Esophagus squamous epithelium (tissue), 4 donors: ENCODE results near the gene INPP4B.

Experiments
- POLR2A ChIP-seq, 4 donors: fragments of 450-650 bp; IDR thresholded peaks; one replicate each; pipeline ENCODE4 v1.6.1; 2017; ENCODE audit warnings: antibody characterized with exemption in 4 of 4, mild to moderate bottlenecking in 4 of 4, moderate library complexity in 3 of 4
- TF ChIP-seq, protein P1 (sequence below), 6 experiments: fragments of 450-650 bp in 4 of 6; fragments of 200-600 bp in 2 of 6; sonication (generic) in 2 of 6; IDR thresholded peaks; one replicate each; pipeline ENCODE4 v1.5.1; 2016 to 2019; ENCODE audit warnings: antibody characterized with exemption in 6 of 6, mild to moderate bottlenecking in 4 of 6, moderate library complexity in 4 of 6

DNA sequence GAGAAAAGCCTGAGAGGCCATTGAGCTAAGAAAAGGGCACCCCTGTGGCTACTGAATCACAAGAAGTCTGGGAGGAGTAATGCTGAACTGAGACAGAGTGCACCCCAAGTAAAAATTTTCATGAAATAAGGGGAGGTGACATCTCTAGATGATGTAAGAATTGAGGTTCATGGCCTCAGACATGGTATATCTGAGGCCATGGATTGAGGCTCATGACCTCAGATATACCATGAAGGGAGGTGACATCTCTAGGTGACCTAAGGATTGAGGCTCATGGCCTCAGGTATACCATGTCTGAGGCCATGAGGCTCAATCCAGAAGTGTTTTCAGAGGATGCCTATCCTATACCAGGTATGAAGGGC, 560.9 kb downstream of the INPP4B start:
- TF ChIP-seq POLR2A (IDR thresholded peaks at IDR 0.05), result no peak
- TF ChIP-seq, protein P1, sequence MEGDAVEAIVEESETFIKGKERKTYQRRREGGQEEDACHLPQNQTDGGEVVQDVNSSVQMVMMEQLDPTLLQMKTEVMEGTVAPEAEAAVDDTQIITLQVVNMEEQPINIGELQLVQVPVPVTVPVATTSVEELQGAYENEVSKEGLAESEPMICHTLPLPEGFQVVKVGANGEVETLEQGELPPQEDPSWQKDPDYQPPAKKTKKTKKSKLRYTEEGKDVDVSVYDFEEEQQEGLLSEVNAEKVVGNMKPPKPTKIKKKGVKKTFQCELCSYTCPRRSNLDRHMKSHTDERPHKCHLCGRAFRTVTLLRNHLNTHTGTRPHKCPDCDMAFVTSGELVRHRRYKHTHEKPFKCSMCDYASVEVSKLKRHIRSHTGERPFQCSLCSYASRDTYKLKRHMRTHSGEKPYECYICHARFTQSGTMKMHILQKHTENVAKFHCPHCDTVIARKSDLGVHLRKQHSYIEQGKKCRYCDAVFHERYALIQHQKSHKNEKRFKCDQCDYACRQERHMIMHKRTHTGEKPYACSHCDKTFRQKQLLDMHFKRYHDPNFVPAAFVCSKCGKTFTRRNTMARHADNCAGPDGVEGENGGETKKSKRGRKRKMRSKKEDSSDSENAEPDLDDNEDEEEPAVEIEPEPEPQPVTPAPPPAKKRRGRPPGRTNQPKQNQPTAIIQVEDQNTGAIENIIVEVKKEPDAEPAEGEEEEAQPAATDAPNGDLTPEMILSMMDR (IDR thresholded peaks at IDR 0.05), result no peak
